ENCODE measurements around the gene CAMK2G. TPM values are rescaled to one million over a fixed set of nuclear protein-coding genes. Genes with fewer than 3 reads are reported as not detected.

The CAMK2G gene
- total RNA-seq, 4 donors from 2014 or later: 10.6 to 35.8 (median 15.6) TPM

GRCh38 chr10:73873142-73873837 lies 1.1 kb downstream of the CAMK2G start:
- TF ChIP-seq CTCF (IDR thresholded peaks at IDR 0.05): no peak

GRCh38 chr10:73872190-73872710 lies 2.1 kb downstream of the CAMK2G start:
- DNase-seq (ENCODE audit: low spot score) (no peak), ATAC-seq (ENCODE audit: low FRiP score) (no peak)
- TF ChIP-seq CTCF (IDR thresholded peaks at IDR 0.05): no peak

More at GRCh38 chr10:73873142-73873837, 1.1 kb downstream of the CAMK2G start:
- ATAC-seq (ENCODE audit: low FRiP score) (no peak), DNase-seq (ENCODE audit: low spot score) (no peak)

DNA sequence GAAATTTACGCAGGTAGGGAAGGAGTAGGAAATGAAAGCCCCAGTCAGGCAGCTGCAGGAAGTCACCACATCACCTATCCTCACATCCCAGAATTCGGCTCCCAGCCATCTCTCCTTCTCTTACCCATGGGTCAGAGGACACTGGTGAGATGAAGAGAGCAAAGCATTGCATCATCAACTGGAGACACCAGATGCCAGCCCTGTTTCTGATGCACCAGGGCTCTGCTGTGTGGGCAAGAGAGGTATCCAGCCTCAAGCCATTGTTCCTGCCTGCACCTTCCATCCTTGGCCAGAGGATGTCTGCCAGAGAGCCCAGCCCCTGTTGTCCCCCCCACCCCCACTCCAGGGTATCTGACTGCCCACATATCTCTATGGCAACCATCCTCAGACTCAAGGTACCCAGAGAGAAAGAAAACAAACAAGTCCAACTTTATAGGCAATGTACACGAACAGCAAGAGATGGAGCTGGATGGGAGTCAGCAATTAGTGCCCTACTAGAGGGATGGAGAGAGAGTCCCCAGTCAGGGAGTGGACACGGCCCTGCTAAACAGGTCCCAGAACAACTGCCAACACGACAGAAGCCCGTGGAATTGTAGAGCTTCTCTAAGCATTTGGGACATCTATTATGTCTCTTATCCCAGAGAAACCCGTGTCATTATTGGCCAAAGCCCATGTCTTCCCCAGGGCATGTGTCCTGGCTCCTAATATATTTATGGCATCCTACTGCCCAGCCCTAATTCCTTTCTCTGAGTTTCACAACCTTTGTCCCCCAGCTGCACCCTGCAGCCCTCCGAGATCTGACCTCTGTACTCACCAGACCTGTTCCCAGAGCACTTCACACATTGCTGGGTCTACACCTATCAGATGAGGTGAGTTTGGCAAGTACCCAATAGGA lies 2.8 kb downstream of the CAMK2G start:
- ATAC-seq (ENCODE audit: low FRiP score) (no peak), DNase-seq (ENCODE audit: low spot score) (no peak)
- TF ChIP-seq CTCF (IDR thresholded peaks at IDR 0.05): no peak

- ATAC-seq (ENCODE audit: low FRiP score): no peak
- TF ChIP-seq CTCF (IDR thresholded peaks at IDR 0.05): no peak
- no peak for DNase-seq (ENCODE audit: low spot score)
These were observed 5.6 kb downstream of the CAMK2G start for GRCh38 chr10:73868655-73869195.

DNA sequence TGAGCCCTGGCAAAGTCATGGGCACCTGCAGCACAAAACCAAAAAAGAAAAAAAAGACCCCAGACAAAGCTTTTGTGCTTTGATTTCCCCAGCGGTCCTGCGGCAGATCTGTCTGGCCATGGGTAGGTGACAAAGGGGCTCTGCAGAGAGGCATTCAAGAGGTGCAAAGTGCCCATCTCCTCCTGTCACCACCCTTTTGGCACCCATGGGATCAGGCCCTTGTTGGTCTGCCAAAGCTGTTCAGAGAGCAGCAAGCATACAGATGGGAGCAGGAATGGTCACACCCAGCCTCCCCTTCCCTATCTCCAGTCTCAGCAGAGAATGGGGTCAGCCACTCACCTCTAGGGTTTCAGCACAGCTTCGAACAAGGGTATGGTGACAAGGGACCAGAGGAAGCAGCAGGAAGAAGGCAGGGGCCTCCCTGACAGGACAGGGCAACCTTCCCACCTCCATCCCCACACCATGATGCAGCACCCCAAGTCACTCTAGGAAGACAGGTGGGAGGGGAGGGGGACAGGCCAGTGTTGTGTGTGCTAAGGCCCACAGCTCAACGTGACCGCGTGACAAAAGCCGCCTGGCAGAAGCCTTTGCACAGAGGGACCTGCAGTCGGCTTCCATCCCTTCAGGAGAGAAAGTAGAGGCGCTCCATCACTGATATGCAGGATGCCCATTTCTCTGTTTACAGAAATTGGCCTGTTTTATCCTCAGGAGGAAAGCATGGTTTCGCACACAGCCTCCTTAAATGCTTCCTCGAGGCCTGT lies 6.3 kb downstream of the CAMK2G start:
- no peak for DNase-seq (ENCODE audit: low spot score)
- no peak for ATAC-seq (ENCODE audit: low FRiP score)
- no peak for TF ChIP-seq CTCF (IDR thresholded peaks at IDR 0.05)

DNA sequence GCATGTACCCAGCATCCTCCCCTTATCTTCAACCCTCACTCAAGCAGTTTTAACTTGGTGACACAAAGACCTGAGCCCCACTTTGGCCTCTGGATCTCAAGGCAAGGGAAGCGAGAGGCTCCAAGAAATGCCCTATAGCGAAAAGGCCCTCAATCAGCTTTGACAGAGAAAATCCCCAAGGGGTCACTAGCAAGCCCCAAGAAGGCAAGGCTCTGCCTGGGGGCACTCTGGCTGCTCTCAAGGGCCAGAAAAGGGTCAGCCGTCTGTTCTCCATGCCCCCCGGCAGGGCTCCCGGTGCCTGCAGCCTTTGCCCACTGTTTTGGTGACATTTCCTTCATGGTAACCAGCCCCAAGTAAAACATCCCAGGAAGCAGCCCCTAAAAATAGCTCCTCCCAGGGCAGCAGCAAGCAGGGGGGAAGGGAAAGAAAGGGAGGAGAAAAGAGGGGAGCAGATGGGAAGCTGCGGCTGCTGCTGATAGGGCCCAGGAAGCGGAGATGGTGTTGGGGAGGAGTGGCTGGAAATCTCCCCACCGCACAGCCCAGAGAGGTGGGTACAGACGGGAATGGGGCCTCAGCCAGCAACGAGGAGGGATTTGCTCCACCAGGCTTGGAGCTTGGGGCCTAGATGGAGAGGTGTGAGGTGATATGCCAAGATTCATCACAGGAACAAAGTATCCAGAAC lies 7.1 kb downstream of the CAMK2G start:
- DNase-seq (ENCODE audit: low spot score): no peak
- TF ChIP-seq CTCF (IDR thresholded peaks at IDR 0.05): no peak
- no peak for ATAC-seq (ENCODE audit: low FRiP score)

Measured in omental fat pad (tissue), 4 donors.